HepG2 (cell line): ENCODE measurements around the gene CLDN7. TPM values are rescaled to one million over a fixed set of nuclear protein-coding genes. Genes with fewer than 3 reads are reported as not detected.
A peak's percentile ranks its signal among the peaks of the same experiment; 100 is the strongest.

Experiments used
- EED ChIP-seq: sonication (generic); formaldehyde crosslinking; IDR thresholded peaks from 2 replicates; pipeline ENCODE4 v1.5.0; 2020; ENCODE audit warnings: mild to moderate bottlenecking, missing genetic modification reagents
- ETV5 ChIP-seq: IDR thresholded peaks from 2 replicates; pipeline ENCODE4 v1.6.1; 2018; ENCODE audit warnings: missing biosample characterization, missing genetic modification reagents, inconsistent platforms, borderline replicate concordance
- HCFC1 ChIP-seq: fragments of 150-350 bp; IDR thresholded peaks from 2 replicates; pipeline ENCODE4 v1.6.1; 2014; ENCODE audit warnings: low read depth, low read length
- HHEX ChIP-seq: IDR thresholded peaks from 2 replicates; pipeline ENCODE4 v1.6.1; 2016; ENCODE audit warnings: control low read depth
- HMGA1 ChIP-seq: sonication (generic); formaldehyde crosslinking; conservative IDR thresholded peaks from 2 replicates; pipeline ENCODE4 v1.4.0; 2020; ENCODE audit warnings: missing genetic modification reagents
- MAFG ChIP-seq: sonication (generic); formaldehyde crosslinking; IDR thresholded peaks from 2 replicates; pipeline ENCODE4 v1.5.1; 2020; ENCODE audit warnings: mild to moderate bottlenecking, missing genetic modification reagents
- MAFK ChIP-seq, 2 experiments: IDR thresholded peaks in 1 of 2; conservative IDR thresholded peaks in 1 of 2; 2 replicates each; pipeline ENCODE4 v1.6.1; 2011; ENCODE audit warnings: improper control_type of control experiment in 2 of 2, low read length in 2 of 2
- MEIS2 ChIP-seq: sonication (generic); formaldehyde crosslinking; IDR thresholded peaks from 2 replicates; pipeline ENCODE4 v1.9.0; 2021; ENCODE audit warnings: mild to moderate bottlenecking, missing genetic modification reagents
- MXD3 ChIP-seq: IDR thresholded peaks from 2 replicates; pipeline ENCODE4 v1.6.1; 2016; ENCODE audit warnings: mild to moderate bottlenecking, missing biosample characterization, missing genetic modification reagents
- SATB2 ChIP-seq: sonication (generic); formaldehyde crosslinking; IDR thresholded peaks from 2 replicates; pipeline ENCODE4 v1.5.0; 2020; ENCODE audit warnings: missing genetic modification reagents
- SPEN ChIP-seq: sonication (generic); formaldehyde crosslinking; IDR thresholded peaks from 2 replicates; pipeline ENCODE4 v1.5.1; 2020; ENCODE audit warnings: low read depth, mild to moderate bottlenecking, missing genetic modification reagents
- TBL1XR1 ChIP-seq: fragments of 150-350 bp; IDR thresholded peaks from 2 replicates; pipeline ENCODE4 v1.6.1; 2014; ENCODE audit warnings: borderline replicate concordance, low read length; ENCODE audit not compliant: partially characterized antibody
- ZSCAN20 ChIP-seq: sonication (generic); formaldehyde crosslinking; IDR thresholded peaks from 2 replicates; pipeline ENCODE4 v1.4.0; 2020; ENCODE audit warnings: missing genetic modification reagents, mild to moderate bottlenecking, borderline replicate concordance
- ZSCAN21 ChIP-seq: sonication (generic); formaldehyde crosslinking; IDR thresholded peaks from 2 replicates; pipeline ENCODE4 v1.8.0; 2022; ENCODE audit warnings: mild to moderate bottlenecking, missing genetic modification reagents, moderate library complexity, borderline replicate concordance
- polyA plus RNA-seq, 8 experiments: library from polyadenylated mRNA; depleted of rRNA in 3 of 8; stranded (reverse) in 7 of 8; unstranded in 1 of 8; fragments of >200 nt; fragmentation: Illumina TruSeq in 4 of 8; extraction: Trizol in 4 of 8; gene quantifications; 2 replicates each; pipeline versions ENCODE4 v1.2.1 to v1.2.3, GENCODE V29; 2011 to 2016; ENCODE audit warnings: low read depth in 4 of 8, missing spikeins in 1 of 8, mixed read lengths in 1 of 8; ENCODE audit not compliant: insufficient read depth in 1 of 8
- total RNA-seq, 5 experiments: library from RNA; depleted of rRNA; stranded (reverse); fragments of >200 nt; fragmentation: Illumina TruSeq; extraction: Trizol; gene quantifications; 2 replicates each; pipeline ENCODE4 v1.2.3, GENCODE V29; 2016; ENCODE audit warnings: low read depth in 1 of 5
- TF ChIP-seq, protein P1 (sequence below): sonication (generic); formaldehyde crosslinking; IDR thresholded peaks from 2 replicates; pipeline ENCODE4 v1.5.0; 2020; ENCODE audit warnings: mild to moderate bottlenecking, missing genetic modification reagents
- TF ChIP-seq, protein P2 (sequence below): sonication (generic); formaldehyde crosslinking; IDR thresholded peaks from 2 replicates; pipeline ENCODE4 v1.4.0; 2020; ENCODE audit warnings: missing genetic modification reagents, borderline replicate concordance
- TF ChIP-seq, protein P3 (sequence below): sonication (generic); formaldehyde crosslinking; IDR thresholded peaks from 2 replicates; pipeline ENCODE4 v1.9.0; 2021; ENCODE audit warnings: missing genetic modification reagents, mild to moderate bottlenecking, borderline replicate concordance
- TF ChIP-seq, protein P4 (sequence below): sonication (generic); formaldehyde crosslinking; conservative IDR thresholded peaks from 2 replicates; pipeline ENCODE4 v1.5.0; 2020; ENCODE audit warnings: missing genetic modification reagents

CLDN7 gene
- total and polyA plus RNA-seq, 2 of the 13 experiments (the other 11 are each of a cell fraction or from before 2014, with no cell fraction given), result not detected

DNA sequence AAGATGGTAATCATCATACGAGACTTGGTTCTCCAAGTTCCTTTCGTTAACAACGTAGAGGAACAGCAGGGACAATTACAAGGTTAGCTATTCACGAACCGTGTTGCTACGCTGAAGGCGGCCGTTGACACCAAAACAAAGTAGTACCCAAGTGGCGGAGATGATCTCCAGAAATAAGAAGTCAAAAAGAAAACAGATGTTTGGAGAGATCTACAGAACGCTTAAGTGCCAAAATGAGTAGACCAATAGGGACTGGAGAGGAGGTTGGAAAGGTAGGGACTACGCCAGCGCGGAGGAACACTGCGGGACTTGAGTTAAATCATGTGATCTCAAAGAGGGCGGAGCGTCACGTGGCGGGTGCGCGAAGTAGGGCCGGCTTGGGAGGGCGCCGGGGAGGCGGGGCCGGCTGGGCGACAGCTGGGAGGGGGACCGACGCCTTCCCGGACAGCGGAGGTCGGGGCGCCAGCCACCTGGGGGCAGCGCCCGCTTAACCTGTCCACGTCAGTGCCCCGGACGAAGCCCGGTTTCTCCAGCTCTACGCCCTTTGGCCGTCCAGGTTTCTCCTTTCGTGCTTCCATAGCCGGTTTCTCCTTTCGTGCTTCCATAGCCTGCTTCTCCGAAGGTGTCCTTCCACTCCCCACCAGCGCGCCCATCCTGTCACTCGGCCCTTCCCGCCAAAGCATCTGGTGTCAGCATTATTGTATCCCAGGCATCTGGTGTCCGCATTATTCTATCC is 19.4 kb downstream of the CLDN7 start (continued):
- TF ChIP-seq, protein P1, sequence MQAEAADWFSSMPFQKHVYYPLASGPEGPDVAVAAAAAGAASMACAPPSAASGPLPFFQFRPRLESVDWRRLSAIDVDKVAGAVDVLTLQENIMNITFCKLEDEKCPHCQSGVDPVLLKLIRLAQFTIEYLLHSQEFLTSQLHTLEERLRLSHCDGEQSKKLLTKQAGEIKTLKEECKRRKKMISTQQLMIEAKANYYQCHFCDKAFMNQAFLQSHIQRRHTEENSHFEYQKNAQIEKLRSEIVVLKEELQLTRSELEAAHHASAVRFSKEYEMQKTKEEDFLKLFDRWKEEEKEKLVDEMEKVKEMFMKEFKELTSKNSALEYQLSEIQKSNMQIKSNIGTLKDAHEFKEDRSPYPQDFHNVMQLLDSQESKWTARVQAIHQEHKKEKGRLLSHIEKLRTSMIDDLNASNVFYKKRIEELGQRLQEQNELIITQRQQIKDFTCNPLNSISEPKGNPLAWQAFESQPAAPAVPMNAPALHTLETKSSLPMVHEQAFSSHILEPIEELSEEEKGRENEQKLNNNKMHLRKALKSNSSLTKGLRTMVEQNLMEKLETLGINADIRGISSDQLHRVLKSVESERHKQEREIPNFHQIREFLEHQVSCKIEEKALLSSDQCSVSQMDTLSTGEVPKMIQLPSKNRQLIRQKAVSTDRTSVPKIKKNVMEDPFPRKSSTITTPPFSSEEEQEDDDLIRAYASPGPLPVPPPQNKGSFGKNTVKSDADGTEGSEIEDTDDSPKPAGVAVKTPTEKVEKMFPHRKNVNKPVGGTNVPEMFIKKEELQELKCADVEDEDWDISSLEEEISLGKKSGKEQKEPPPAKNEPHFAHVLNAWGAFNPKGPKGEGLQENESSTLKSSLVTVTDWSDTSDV, result 0 out of 2 replicates have a peak, but pooled peaks have one; percentile 43
- peak; percentile 40; the same call in 1 of the 2 replicates for TF ChIP-seq HCFC1
- TF ChIP-seq HHEX (CRISPR knock-in tag), result no peak; the same call in 1 of the 2 replicates
- peak; percentile 51; the same call in 1 of the 2 replicates for TF ChIP-seq MEIS2 (CRISPR knock-in tag)
- TF ChIP-seq EED (CRISPR knock-in tag), result no peak
- peak; percentile 91; the same call in 1 of the 2 replicates for TF ChIP-seq MXD3
- TF ChIP-seq ETV5, result peak; percentile 51; the same call in 1 of the 2 replicates
- TF ChIP-seq, protein P2, sequence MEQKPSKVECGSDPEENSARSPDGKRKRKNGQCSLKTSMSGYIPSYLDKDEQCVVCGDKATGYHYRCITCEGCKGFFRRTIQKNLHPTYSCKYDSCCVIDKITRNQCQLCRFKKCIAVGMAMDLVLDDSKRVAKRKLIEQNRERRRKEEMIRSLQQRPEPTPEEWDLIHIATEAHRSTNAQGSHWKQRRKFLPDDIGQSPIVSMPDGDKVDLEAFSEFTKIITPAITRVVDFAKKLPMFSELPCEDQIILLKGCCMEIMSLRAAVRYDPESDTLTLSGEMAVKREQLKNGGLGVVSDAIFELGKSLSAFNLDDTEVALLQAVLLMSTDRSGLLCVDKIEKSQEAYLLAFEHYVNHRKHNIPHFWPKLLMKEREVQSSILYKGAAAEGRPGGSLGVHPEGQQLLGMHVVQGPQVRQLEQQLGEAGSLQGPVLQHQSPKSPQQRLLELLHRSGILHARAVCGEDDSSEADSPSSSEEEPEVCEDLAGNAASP (CRISPR knock-in tag), result peak; percentile 68; the same call in 1 of the 2 replicates
- peak in 1 of 2 experiments; percentile 42; a peak in 1 of 4 replicates for TF ChIP-seq MAFK (conservative IDR thresholded peaks at IDR 0.05 in 1 of 2, IDR thresholded peaks at IDR 0.05 in 1 of 2; ENCODE audit: low read length in 2 of 2)
- TF ChIP-seq, protein P3, sequence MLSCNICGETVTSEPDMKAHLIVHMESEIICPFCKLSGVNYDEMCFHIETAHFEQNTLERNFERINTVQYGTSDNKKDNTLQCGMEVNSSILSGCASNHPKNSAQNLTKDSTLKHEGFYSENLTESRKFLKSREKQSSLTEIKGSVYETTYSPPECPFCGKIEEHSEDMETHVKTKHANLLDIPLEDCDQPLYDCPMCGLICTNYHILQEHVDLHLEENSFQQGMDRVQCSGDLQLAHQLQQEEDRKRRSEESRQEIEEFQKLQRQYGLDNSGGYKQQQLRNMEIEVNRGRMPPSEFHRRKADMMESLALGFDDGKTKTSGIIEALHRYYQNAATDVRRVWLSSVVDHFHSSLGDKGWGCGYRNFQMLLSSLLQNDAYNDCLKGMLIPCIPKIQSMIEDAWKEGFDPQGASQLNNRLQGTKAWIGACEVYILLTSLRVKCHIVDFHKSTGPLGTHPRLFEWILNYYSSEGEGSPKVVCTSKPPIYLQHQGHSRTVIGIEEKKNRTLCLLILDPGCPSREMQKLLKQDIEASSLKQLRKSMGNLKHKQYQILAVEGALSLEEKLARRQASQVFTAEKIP (CRISPR knock-in tag), result no peak
- TF ChIP-seq ZSCAN20, result 0 out of 2 replicates have a peak, but pooled peaks have one; percentile 53
- TF ChIP-seq HMGA1 (CRISPR knock-in tag), result no peak
- TF ChIP-seq SPEN, result peak; percentile 79
- TF ChIP-seq, protein P4, sequence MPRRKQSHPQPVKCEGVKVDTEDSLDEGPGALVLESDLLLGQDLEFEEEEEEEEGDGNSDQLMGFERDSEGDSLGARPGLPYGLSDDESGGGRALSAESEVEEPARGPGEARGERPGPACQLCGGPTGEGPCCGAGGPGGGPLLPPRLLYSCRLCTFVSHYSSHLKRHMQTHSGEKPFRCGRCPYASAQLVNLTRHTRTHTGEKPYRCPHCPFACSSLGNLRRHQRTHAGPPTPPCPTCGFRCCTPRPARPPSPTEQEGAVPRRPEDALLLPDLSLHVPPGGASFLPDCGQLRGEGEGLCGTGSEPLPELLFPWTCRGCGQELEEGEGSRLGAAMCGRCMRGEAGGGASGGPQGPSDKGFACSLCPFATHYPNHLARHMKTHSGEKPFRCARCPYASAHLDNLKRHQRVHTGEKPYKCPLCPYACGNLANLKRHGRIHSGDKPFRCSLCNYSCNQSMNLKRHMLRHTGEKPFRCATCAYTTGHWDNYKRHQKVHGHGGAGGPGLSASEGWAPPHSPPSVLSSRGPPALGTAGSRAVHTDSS (CRISPR knock-in tag), result no peak
- no peak for TF ChIP-seq SATB2
- peak; percentile 45 for TF ChIP-seq TBL1XR1
- TF ChIP-seq ZSCAN21 (CRISPR knock-in tag), result no peak
- TF ChIP-seq MAFG (CRISPR knock-in tag), result no peak
